Psoas muscle (tissue), 8 donors: Measurements from ENCODE around the gene PRPF39. TPM values are rescaled to one million over a fixed set of nuclear protein-coding genes. Genes with fewer than 3 reads are reported as not detected.

ENCODE experiments used
- ATAC-seq, 4 donors: fragments of 200-7000 bp; cut with Tn5 transposase; one replicate each; pipeline ENCODE4 v1.9.1; 2020; ENCODE audit warnings: moderate library complexity in 3 of 4, mild to moderate bottlenecking in 2 of 4
- DNase-seq, 2 donors: peaks; one replicate each; pipeline ENCODE4 v3.0.0-alpha.2; 2020
- H3K27ac ChIP-seq: fragments of 200-600 bp; one replicate; pipeline ENCODE4 v1.8.0; 2022
- H3K27me3 ChIP-seq, 3 donors: fragments of 200-600 bp in 1 of 3; one replicate each; pipeline versions ENCODE4 v1.6.1 to v1.8.0; 2013 to 2022; ENCODE audit warnings: low read length in 2 of 3, mild to moderate bottlenecking in 2 of 3, moderate library complexity in 1 of 3; ENCODE audit not compliant: insufficient read depth in 3 of 3
- H3K36me3 ChIP-seq, 2 donors: fragments of 200-600 bp in 1 of 2; one replicate each; pipeline versions ENCODE4 v1.6.1 to v1.8.0; 2013 to 2022; ENCODE audit warnings: low read depth in 1 of 2, mild to moderate bottlenecking in 1 of 2, moderate library complexity in 1 of 2; ENCODE audit not compliant: insufficient read depth in 1 of 2
- H3K4me1 ChIP-seq: fragments of 200-600 bp; one replicate; pipeline ENCODE4 v1.8.0; 2022
- H3K4me3 ChIP-seq: fragments of 200-600 bp; one replicate; pipeline ENCODE4 v1.8.0; 2022; ENCODE audit warnings: mild to moderate bottlenecking
- H3K9me3 ChIP-seq: fragments of 200-600 bp; one replicate; pipeline ENCODE4 v1.8.0; 2022
- CTCF ChIP-seq: fragments of 200-600 bp; IDR thresholded peaks from one replicate; pipeline ENCODE4 v1.8.0; 2022; ENCODE audit warnings: antibody characterized with exemption
- whole genome bisulfite sequencing, 3 donors: extraction: QIAGEN DNeasy Blood & Tissue Kit; methylation state at CpG; one replicate each; pipeline versions ENCODE4 v1.1.6 to v1.1.7; 2013; 5-methylcytosine and 5-hydroxymethylcytosine counted together
- intact Hi-C, 2 donors: fragments of 100-400 bp; cut with DNase I; formaldehyde crosslinking; loops; one replicate each; pipeline versions ENCODE4 v1.11.0 to v1.14.2; 2022
- polyA plus RNA-seq, 3 donors: library from polyadenylated mRNA; stranded (reverse); fragments of 200-250 nt; gene quantifications; one replicate each; pipeline ENCODE4 v1.2.3, GENCODE V29; 2013
- total RNA-seq, 4 donors: library from RNA; stranded (reverse); fragmentation: NEBNext Ultra II Directional in 2 of 4; extraction: Animal tissue kit (Norgen Biotek cat#: 25700) in 2 of 4; gene quantifications; one replicate each; pipeline versions ENCODE4 v1.2.1 to v1.2.4, GENCODE V29; 2021 to 2023
- donor health status: healthy with polysubstance abuse.
- donor health status: DM: no; HTN: no; CAD: no; lungs with moderate emphysema.
- donor health status: Bipolar disorder and iron deficiency.
- donor health status: healthy.
- donor health status: DM: yes; HTN: yes; CAD: no.
- donor health status: DM: no; HTN: no; CAD: no.
- donor health status: DM: no; HTN: no; CAD: no.
- donor health status: DM: yes; HTN: yes; CAD: no.

The PRPF39 gene
- total and polyA plus RNA-seq, 7 donors: 10.1 to 32.4 (median 18.2) TPM

- ATAC-seq (no peak), DNase-seq (no peak)
- peaks cover 0 to 54% of the 10 kb centered on the region in 2 donors for H3K36me3 ChIP-seq
- H3K4me1 ChIP-seq: peaks cover 13% of the 10 kb centered on the region
- WGBS, 3 donors: 79 to 92% (median 81%) methylated on average over 4 of the region's 4 CpGs
- intact Hi-C loops: no loop called here
- TF ChIP-seq CTCF: no peak
- H3K9me3 ChIP-seq: no peaks in the 10 kb centered on the region
- no peak overlapping the region for H3K27ac ChIP-seq
- H3K4me3 ChIP-seq: no peak overlapping the region
- no peaks in the 10 kb centered on the region for H3K27me3 ChIP-seq
Measured at GRCh38 chr14:45095143-45095542, 11.2 kb downstream of the PRPF39 start.

- peaks cover 12% of the 10 kb centered on the region for H3K4me1 ChIP-seq
- DNase-seq (no peak), ATAC-seq (no peak)
- H3K4me3 ChIP-seq: no peak overlapping the region
- H3K36me3 ChIP-seq: peaks cover 0 to 60% of the 10 kb centered on the region in 2 donors
- TF ChIP-seq CTCF: no peak
- intact Hi-C loops: no loop called here
- no peaks in the 10 kb centered on the region for H3K27me3 ChIP-seq
- no peak overlapping the region for H3K27ac ChIP-seq
- 94 to 96% (median 96%) methylated on average over 4 of the region's 4 CpGs for WGBS, 3 donors
- no peaks in the 10 kb centered on the region for H3K9me3 ChIP-seq
Measured at GRCh38 chr14:45096218-45096617, 12.3 kb downstream of the PRPF39 start.

GRCh38 chr14:45103806-45104205, 19.9 kb downstream of the PRPF39 start:
- Histone ChIP-seq H3K27ac (no peak overlapping the region), H3K36me3 (peaks cover 2 to 88% of the 10 kb centered on the region in 2 donors), H3K27me3 (no peaks in the 10 kb centered on the region), H3K4me3 (no peak overlapping the region), H3K9me3 (no peaks in the 10 kb centered on the region), H3K4me1 (peaks cover 10% of the 10 kb centered on the region)
- DNase-seq (no peak), ATAC-seq (no peak)
- TF ChIP-seq CTCF: no peak
- intact Hi-C loops: no loop called here

DNA sequence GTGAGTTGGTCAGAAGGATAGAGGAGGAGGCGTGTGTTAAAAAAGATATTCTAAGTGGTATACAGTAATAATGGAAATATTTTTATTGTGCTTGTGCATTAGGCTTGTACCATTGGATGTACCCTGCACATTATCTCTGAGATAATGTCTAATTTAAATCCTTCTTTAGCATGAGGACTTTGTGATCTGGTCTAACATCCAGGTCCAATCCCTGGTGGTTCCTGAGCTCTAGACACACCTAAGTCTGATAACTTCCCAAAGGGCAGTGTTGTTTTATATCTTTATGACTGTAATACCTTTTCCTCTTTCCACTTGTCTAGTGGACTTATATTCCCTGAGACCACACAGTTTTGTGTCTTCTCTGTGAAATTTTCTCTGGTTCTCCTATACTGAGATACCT, 20.6 kb downstream of the PRPF39 start:
- DNase-seq (no peak), ATAC-seq (no peak)
- intact Hi-C loops: no loop called here
- Histone ChIP-seq H3K27ac (no peak overlapping the region), H3K27me3 (no peaks in the 10 kb centered on the region), H3K9me3 (no peaks in the 10 kb centered on the region), H3K36me3 (peaks cover 2 to 88% of the 10 kb centered on the region in 2 donors), H3K4me3 (no peak overlapping the region), H3K4me1 (peaks cover 10% of the 10 kb centered on the region)
- WGBS, 3 donors: 47 to 95% (median 90%) methylated on average over 1 of the region's 1 CpG
- TF ChIP-seq CTCF: no peak
